Measurements from ENCODE around the gene NUDT21. TPM values are rescaled to one million over a fixed set of nuclear protein-coding genes. Genes with fewer than 3 reads are reported as not detected.
A peak's percentile ranks its signal among the peaks of the same experiment; 100 is the strongest.

NUDT21 gene
- total RNA-seq, 1 experiment from 2014 or later: 109 TPM

- no peaks in the 10 kb centered on the region for H3K4me1 ChIP-seq (ENCODE audit: insufficient read depth, low read length)
- H3K9me2 ChIP-seq (replicated peaks; ENCODE audit: low read length): no peaks in the 10 kb centered on the region
- H3K27ac ChIP-seq (ENCODE audit: low read length): no peak overlapping the region
- TF ChIP-seq EZH2phosphoT487 (IDR thresholded peaks at IDR 0.05; ENCODE audit: borderline replicate concordance, low read length): no peak
- TF ChIP-seq CTCF (conservative IDR thresholded peaks at IDR 0.05; ENCODE audit: low read depth, low read length): no peak
- no peak for TF ChIP-seq EZH2 (IDR thresholded peaks at IDR 0.05; ENCODE audit: low read length, unreplicated experiment)
- CTCF ChIA-PET: no interaction called here
- peak; percentile 46 for DNase-seq
- H3K9ac ChIP-seq (ENCODE audit: low read length): no peak overlapping the region
- H3K36me3 ChIP-seq (ENCODE audit: low read depth, low read length): peaks cover 8% of the 10 kb centered on the region
- intact Hi-C loops (cut with micrococcal nuclease): no loop called here
- POLR2A ChIA-PET (ENCODE audit: unreplicated experiment): no interaction called here
- no peak for ATAC-seq
- H3K9me3 ChIP-seq (ENCODE audit: low read length): no peaks in the 10 kb centered on the region
- no TSS peak for BruUV-seq (replicated peaks)
- no peak overlapping the region for H2AFZ ChIP-seq (ENCODE audit: low read length)
- no peak overlapping the region for H3K4me3 ChIP-seq (ENCODE audit: low read length)
- H3K27me3 ChIP-seq (ENCODE audit: low read length): no peaks in the 10 kb centered on the region
- no peaks in the 10 kb centered on the region for H3F3A ChIP-seq (ENCODE audit: low read length, unreplicated experiment)
- no peaks in the 10 kb centered on the region for H4K20me1 ChIP-seq (ENCODE audit: low read length)
- H3K79me2 ChIP-seq (ENCODE audit: low read length): no peaks in the 10 kb centered on the region
- no peak overlapping the region for H3K4me2 ChIP-seq (ENCODE audit: low read length)
Observed at GRCh38 chr16:56389554-56389953, 61.6 kb downstream of the NUDT21 start.

- POLR2A ChIA-PET (ENCODE audit: unreplicated experiment): no interaction called here
- Histone ChIP-seq H3K9me3 (ENCODE audit: low read length) (no peaks in the 10 kb centered on the region), H4K20me1 (ENCODE audit: low read length) (no peaks in the 10 kb centered on the region), H2AFZ (ENCODE audit: low read length) (no peak overlapping the region), H3K27ac (ENCODE audit: low read length) (no peak overlapping the region), H3F3A (ENCODE audit: low read length, unreplicated experiment) (no peaks in the 10 kb centered on the region), H3K9me2 (replicated peaks; ENCODE audit: low read length) (no peaks in the 10 kb centered on the region), H3K4me1 (ENCODE audit: insufficient read depth, low read length) (peaks cover 7% of the 10 kb centered on the region; the same call in 1 of the 2 replicates), H3K36me3 (ENCODE audit: low read depth, low read length) (peaks cover 8% of the 10 kb centered on the region), H3K4me3 (ENCODE audit: low read length) (no peak overlapping the region), H3K27me3 (ENCODE audit: low read length) (no peaks in the 10 kb centered on the region), H3K9ac (ENCODE audit: low read length) (no peak overlapping the region), H3K4me2 (ENCODE audit: low read length) (no peak overlapping the region), H3K79me2 (ENCODE audit: low read length) (no peaks in the 10 kb centered on the region)
- no peak for ATAC-seq
- intact Hi-C loops (cut with micrococcal nuclease): no loop called here
- CTCF ChIA-PET: no interaction called here
- TF ChIP-seq CTCF (conservative IDR thresholded peaks at IDR 0.05; ENCODE audit: low read depth, low read length) (no peak), EZH2 (IDR thresholded peaks at IDR 0.05; ENCODE audit: low read length, unreplicated experiment) (no peak), EZH2phosphoT487 (IDR thresholded peaks at IDR 0.05; ENCODE audit: borderline replicate concordance, low read length) (no peak)
- DNase-seq: no peak
- no TSS peak for BruUV-seq (replicated peaks)
Observed at GRCh38 chr16:56388209-56388608, 62.9 kb downstream of the NUDT21 start.

GRCh38 chr16:56387396-56387795 is 63.7 kb downstream of the NUDT21 start:
- Histone ChIP-seq H3K4me1 (ENCODE audit: insufficient read depth, low read length) (peaks cover 15% of the 10 kb centered on the region), H3K4me3 (ENCODE audit: low read length) (no peak overlapping the region), H3F3A (ENCODE audit: low read length, unreplicated experiment) (peaks cover 4% of the 10 kb centered on the region), H3K36me3 (ENCODE audit: low read depth, low read length) (peaks cover 8% of the 10 kb centered on the region), H3K27ac (ENCODE audit: low read length) (no peak overlapping the region), H3K9me3 (ENCODE audit: low read length) (no peaks in the 10 kb centered on the region), H3K27me3 (ENCODE audit: low read length) (no peaks in the 10 kb centered on the region), H2AFZ (ENCODE audit: low read length) (no peak overlapping the region), H3K9me2 (replicated peaks; ENCODE audit: low read length) (no peaks in the 10 kb centered on the region), H3K4me2 (ENCODE audit: low read length) (no peak overlapping the region), H3K9ac (ENCODE audit: low read length) (no peak overlapping the region), H4K20me1 (ENCODE audit: low read length) (no peaks in the 10 kb centered on the region), H3K79me2 (ENCODE audit: low read length) (no peaks in the 10 kb centered on the region)
- TF ChIP-seq CTCF (conservative IDR thresholded peaks at IDR 0.05; ENCODE audit: low read depth, low read length) (no peak), EZH2phosphoT487 (IDR thresholded peaks at IDR 0.05; ENCODE audit: borderline replicate concordance, low read length) (no peak), EZH2 (IDR thresholded peaks at IDR 0.05; ENCODE audit: low read length, unreplicated experiment) (no peak)
- CTCF ChIA-PET: no interaction called here
- intact Hi-C loops (cut with micrococcal nuclease): no loop called here
- ATAC-seq: no peak
- no peak for DNase-seq
- POLR2A ChIA-PET (ENCODE audit: unreplicated experiment): no interaction called here
- no TSS peak for BruUV-seq (replicated peaks)

Data from PC-3 (cell line).